ENCODE measurements around the gene SREBF2.

DNA sequence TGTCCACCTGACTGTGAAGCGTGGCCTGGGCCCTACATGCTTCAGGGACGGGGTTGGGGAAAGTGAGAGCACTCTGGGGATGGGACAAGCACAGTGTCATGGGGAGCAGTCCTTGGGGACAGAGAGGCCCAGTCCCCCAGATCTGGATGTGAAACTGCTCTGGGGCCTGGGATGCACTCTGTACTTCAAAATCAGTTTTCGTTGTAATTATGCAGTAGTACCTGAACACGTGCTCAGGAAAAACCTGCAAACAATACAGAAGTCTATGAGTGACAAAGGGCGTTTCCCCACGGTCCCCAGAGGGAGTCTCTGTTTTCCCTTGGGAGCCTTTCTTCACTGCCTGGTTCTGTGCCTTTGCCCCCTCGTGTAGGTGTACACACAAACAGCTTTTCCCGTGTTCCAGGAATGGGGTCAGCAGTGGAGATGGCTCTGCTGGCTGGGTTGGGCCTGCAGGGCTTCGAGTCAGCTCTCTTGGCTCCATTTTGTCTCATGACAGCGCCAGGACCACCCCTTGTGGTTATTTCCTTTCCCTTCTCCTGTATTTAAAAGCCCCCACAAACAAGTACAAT, 98.9 kb downstream of the SREBF2 start:
- TF ChIP-seq LEF1 (IDR thresholded peaks at IDR 0.05) = no peak
- no peak for TF ChIP-seq FOXM1 (IDR thresholded peaks at IDR 0.05; ENCODE audit: low read depth)
- TF ChIP-seq FOXM1 (CRISPR knock-in tag; IDR thresholded peaks at IDR 0.05; ENCODE audit: low read depth) = no peak
- no peak for TF ChIP-seq CREB1 (IDR thresholded peaks at IDR 0.05)
- no peak for TF ChIP-seq CREB1 (CRISPR knock-in tag; IDR thresholded peaks at IDR 0.05)
- TF ChIP-seq NR2C2 (CRISPR knock-in tag; IDR thresholded peaks at IDR 0.05) = no peak
- no peak for TF ChIP-seq NR2C2 (tag; IDR thresholded peaks at IDR 0.05)
- TF ChIP-seq ZNF589 (CRISPR knock-in tag; IDR thresholded peaks at IDR 0.05; ENCODE audit: low read depth) = no peak
- TF ChIP-seq TAF1 (IDR thresholded peaks at IDR 0.05; ENCODE audit: control insufficient read depth, extremely low read depth, insufficient read depth, low read length, severe bottlenecking) = no peak
- TF ChIP-seq, protein P1, sequence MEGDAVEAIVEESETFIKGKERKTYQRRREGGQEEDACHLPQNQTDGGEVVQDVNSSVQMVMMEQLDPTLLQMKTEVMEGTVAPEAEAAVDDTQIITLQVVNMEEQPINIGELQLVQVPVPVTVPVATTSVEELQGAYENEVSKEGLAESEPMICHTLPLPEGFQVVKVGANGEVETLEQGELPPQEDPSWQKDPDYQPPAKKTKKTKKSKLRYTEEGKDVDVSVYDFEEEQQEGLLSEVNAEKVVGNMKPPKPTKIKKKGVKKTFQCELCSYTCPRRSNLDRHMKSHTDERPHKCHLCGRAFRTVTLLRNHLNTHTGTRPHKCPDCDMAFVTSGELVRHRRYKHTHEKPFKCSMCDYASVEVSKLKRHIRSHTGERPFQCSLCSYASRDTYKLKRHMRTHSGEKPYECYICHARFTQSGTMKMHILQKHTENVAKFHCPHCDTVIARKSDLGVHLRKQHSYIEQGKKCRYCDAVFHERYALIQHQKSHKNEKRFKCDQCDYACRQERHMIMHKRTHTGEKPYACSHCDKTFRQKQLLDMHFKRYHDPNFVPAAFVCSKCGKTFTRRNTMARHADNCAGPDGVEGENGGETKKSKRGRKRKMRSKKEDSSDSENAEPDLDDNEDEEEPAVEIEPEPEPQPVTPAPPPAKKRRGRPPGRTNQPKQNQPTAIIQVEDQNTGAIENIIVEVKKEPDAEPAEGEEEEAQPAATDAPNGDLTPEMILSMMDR (IDR thresholded peaks at IDR 0.05 in 2 of 3, conservative IDR thresholded peaks at IDR 0.05 in 1 of 3; ENCODE audit: insufficient read depth in 2 of 3, low read depth in 1 of 3, low read length in 3 of 3) = no peak
- no peak for TF ChIP-seq MAFG (tag; conservative IDR thresholded peaks at IDR 0.05)
- TF ChIP-seq FOXA1 (IDR thresholded peaks at IDR 0.05; ENCODE audit: borderline replicate concordance) = no peak
- no peak for TF ChIP-seq ZNF584 (CRISPR knock-in tag; IDR thresholded peaks at IDR 0.05; ENCODE audit: low read depth)
- no peak for TF ChIP-seq FOSL1 (tag; conservative IDR thresholded peaks at IDR 0.05)
